Tibial nerve (tissue), 4 donors: Measurements from ENCODE around the gene PEDS1.

ENCODE experiments used
- CTCF ChIP-seq, 5 experiments: fragments of 200-600 bp in 3 of 5; fragments of 450-650 bp in 2 of 5; sonication (generic) in 3 of 5; IDR thresholded peaks; one replicate each; pipeline ENCODE4 v1.5.1; 2016 to 2019; ENCODE audit warnings: antibody characterized with exemption in 5 of 5, mild to moderate bottlenecking in 3 of 5, moderate library complexity in 2 of 5
- EP300 ChIP-seq, 2 donors: sonication (generic); formaldehyde crosslinking; IDR thresholded peaks; one replicate each; pipeline ENCODE4 v1.6.1; 2017; ENCODE audit warnings: antibody characterized with exemption in 2 of 2, mild to moderate bottlenecking in 1 of 2
- POLR2A ChIP-seq, 2 donors: fragments of 450-650 bp; IDR thresholded peaks; one replicate each; pipeline ENCODE4 v1.6.1; 2017; ENCODE audit warnings: antibody characterized with exemption in 2 of 2, mild to moderate bottlenecking in 2 of 2, moderate library complexity in 2 of 2

GRCh38 chr20:50175938-50176933 lies 22.7 kb upstream of the PEDS1 start:
- TF ChIP-seq CTCF (IDR thresholded peaks at IDR 0.05) (no peak), POLR2A (IDR thresholded peaks at IDR 0.05) (no peak), EP300 (IDR thresholded peaks at IDR 0.05) (no peak)
